Suppressor macrophage treated with lipopolysaccharide for 1 hour (primary cell): ENCODE data around the gene MIOS.
"Not testable (repeated sequence)": the region's sequence is repeated elsewhere in the genome, so short reads cannot be mapped to it uniquely, and the experiment has no call there.

Source experiments
- DNase-seq, 3 donors: peaks; one replicate each; pipeline ENCODE4 v3.0.0-alpha.2; 2020 to 2022

The MIOS gene

DNA sequence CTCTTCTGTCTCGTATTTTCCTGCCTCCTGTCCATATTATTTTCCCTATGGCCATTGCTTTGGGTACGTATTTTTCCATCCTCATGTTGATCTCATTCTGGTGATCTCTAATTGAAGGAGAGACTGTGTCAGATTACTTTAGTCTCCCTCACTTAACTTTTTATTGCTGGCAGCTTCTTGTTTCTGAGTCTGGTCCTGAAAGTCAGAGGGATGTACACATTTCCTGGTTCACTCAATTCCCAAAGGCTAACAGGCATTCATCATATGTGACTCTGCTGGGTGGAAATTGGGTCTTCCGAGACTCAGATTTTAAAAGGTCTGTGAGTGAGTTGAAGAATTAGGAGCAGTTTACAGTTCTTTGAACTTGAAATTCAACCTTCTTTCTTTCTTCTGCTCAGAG is 84.8 kb downstream of the MIOS start:
- DNase-seq = no peak

- no peak for DNase-seq
Measured at GRCh38 chr7:7652798-7653540, 86.3 kb downstream of the MIOS start.

DNA sequence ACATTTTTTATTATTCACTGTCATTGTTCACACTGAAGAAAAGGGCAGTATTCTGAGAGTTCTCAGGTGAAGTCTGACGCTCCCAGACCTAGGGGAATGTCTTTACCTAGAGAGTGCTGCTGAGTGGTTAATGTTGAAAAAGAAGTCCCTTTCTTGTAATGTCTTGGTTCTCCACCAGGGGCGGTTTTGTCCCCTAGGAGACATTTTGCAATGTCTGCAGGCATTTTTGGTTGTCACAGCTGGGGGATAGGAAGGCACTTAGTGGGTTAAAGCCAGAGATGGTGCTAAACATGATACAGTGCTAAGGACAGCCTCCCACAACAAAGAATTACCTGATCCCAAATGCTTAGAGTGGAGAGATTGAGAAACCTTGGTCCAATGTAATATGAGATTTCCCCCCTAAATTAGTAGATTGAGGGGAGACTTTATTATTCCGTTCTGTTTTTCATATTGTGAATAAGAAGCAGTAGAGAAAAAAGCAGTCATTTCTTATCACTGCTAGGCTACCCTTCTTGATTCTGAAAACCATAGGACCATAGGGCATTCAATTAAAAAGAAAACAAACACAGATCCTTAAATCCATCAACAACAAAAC is 87.0 kb downstream of the MIOS start:
- peak in 2 of 3 donors; percentile 27 to 29 for DNase-seq

DNA sequence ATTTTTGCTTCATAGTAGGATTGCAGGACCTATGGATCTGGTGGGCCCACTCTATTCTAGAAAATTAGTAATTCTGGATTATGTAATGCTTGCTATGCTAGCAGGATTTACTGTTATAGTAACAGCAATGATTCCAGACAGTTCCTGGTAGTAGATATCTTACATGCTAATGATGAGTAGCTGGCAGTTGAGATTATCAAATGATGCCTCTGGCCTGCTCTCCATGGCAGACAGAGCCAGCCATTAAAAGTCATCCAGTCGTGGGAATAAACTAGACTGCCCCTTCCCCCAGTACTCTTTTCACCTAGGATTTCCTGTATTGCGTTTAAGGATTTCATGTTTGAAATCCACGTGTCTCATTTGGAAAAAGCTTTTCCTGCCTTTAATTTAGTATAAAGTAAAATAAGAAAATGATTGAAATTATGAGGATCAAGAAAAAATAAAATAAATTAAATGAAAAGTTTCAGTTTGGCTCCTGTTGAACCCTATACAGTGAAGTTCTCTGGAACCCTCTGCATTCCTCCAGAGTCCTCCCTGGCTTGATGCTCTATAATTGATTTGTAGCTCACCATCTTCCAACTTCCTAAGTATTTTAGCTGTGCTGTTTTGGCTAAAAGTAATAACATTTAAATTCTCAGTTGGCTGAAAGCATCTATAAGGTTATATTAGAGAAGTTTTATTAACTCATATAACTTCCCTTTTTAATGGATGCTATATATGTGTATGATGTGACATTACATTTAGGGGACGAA is 88.5 kb downstream of the MIOS start:
- DNase-seq = no peak

GRCh38 chr7:7656459-7656858 is 89.8 kb downstream of the MIOS start:
- not testable (repeated sequence) for DNase-seq
